Keratinocyte (primary cell): Measurements from ENCODE around the gene CHAMP1.
"Not testable (repeated sequence)": the region's sequence is repeated elsewhere in the genome, so short reads cannot be mapped to it uniquely, and the experiment has no call there.

Experiments
- CTCF ChIP-seq, 3 experiments: IDR thresholded peaks in 1 of 3; conservative IDR thresholded peaks in 1 of 3; optimal IDR thresholded peaks in 1 of 3; 2 replicates in 2 of 3; 3 replicates in 1 of 3; pipeline versions ENCODE3 to v1.5.1; 2011; ENCODE audit warnings: low read length in 3 of 3, mild to moderate bottlenecking in 3 of 3, moderate library complexity in 2 of 3, control low read depth in 1 of 3, inconsistent platforms in 1 of 3; ENCODE audit not compliant: insufficient read depth in 2 of 3; ENCODE audit errors: extremely low read depth in 1 of 3
- EZH2 ChIP-seq: IDR thresholded peaks from one replicate; pipeline ENCODE4 v1.6.1; 2012; ENCODE audit warnings: inconsistent platforms, mild to moderate bottlenecking, low read length, moderate library complexity

DNA sequence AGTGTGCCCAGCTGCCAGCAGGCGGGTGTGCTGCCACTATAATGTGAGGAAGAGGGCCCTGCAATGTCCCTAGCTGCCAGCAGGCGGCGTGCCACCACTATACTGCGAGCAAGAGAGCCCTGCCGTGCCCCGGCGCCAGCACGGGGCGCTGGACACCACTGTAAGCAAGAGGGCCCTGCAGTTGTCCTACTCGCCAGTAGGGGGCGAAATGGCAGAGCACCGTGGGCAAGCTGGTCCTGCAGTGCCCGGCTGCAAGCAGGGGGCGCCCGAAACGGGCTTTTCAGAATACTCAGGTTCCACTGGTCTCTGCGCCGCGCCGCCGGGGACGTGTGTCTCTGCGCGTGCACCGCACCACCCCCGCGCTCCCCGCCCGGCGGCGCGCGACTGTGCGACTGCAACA, 38.5 kb downstream of the CHAMP1 start:
- peak in 2 of 3 experiments; percentile 28 to 58 for TF ChIP-seq CTCF (optimal IDR thresholded peaks at IDR 0.05 in 1 of 3, IDR thresholded peaks at IDR 0.05 in 1 of 3, conservative IDR thresholded peaks at IDR 0.05 in 1 of 3; ENCODE audit: extremely low read depth in 1 of 3, insufficient read depth in 2 of 3, low read length in 3 of 3)
- TF ChIP-seq EZH2: not testable (repeated sequence)
